ENCODE measurements around the gene EOMES.
"Not testable (repeated sequence)": the region's sequence is repeated elsewhere in the genome, so short reads cannot be mapped to it uniquely, and the experiment has no call there.

EOMES gene

GRCh38 chr3:27721717-27722564 is at the start of gene EOMES:
Gene EOMES (minus strand): TSS chr3:27722323. CDS start chr3:27722294, 29 bp downstream.
- no peak for DNase-seq

- not testable (repeated sequence) for DNase-seq
Measured at GRCh38 chr3:27770384-27770783, 48.3 kb upstream of the EOMES start.

- DNase-seq: no peak
Measured at GRCh38 chr3:27767000-27767399, 44.9 kb upstream of the EOMES start.

GRCh38 chr3:27758083-27758482 is 36.0 kb upstream of the EOMES start:
- no peak for DNase-seq

- no peak for DNase-seq
Measured at GRCh38 chr3:27756877-27757276, 34.8 kb upstream of the EOMES start.

GRCh38 chr3:27752926-27753325 is 30.8 kb upstream of the EOMES start:
- no peak for DNase-seq

GRCh38 chr3:27749643-27750042 is 27.5 kb upstream of the EOMES start:
- no peak for DNase-seq

- DNase-seq: no peak
Measured at GRCh38 chr3:27746838-27747237, 24.7 kb upstream of the EOMES start.

GRCh38 chr3:27740854-27741253 is 18.7 kb upstream of the EOMES start:
- DNase-seq: no peak

- DNase-seq: no peak
Measured at GRCh38 chr3:27737091-27737490, 15.0 kb upstream of the EOMES start.

GRCh38 chr3:27730774-27731659 is 8.9 kb upstream of the EOMES start:
- DNase-seq: no peak

GRCh38 chr3:27729748-27730611 is 7.9 kb upstream of the EOMES start:
- no peak for DNase-seq

- DNase-seq: no peak
Measured at GRCh38 chr3:27729325-27729724, 7.2 kb upstream of the EOMES start.

GRCh38 chr3:27728195-27729087 is 6.3 kb upstream of the EOMES start:
- no peak for DNase-seq

- no peak for DNase-seq
Measured at GRCh38 chr3:27726240-27726639, 4.1 kb upstream of the EOMES start.

- no peak for DNase-seq
Measured at GRCh38 chr3:27724459-27725197, 2.5 kb upstream of the EOMES start.

GRCh38 chr3:27723815-27724458 is 1.8 kb upstream of the EOMES start:
- DNase-seq: no peak

- no peak for DNase-seq
Measured at GRCh38 chr3:27723456-27723814, 1.3 kb upstream of the EOMES start.

- DNase-seq: no peak
Measured at GRCh38 chr3:27723001-27723445, 900 bp upstream of the EOMES start.

GRCh38 chr3:27720899-27721716 is 1.0 kb downstream of the EOMES start:
- no peak for DNase-seq

Measured in cortex of kidney (tissue), 1 donor.